ENCODE measurements around the gene PDIA4. TPM values are rescaled to one million over a fixed set of nuclear protein-coding genes. Genes with fewer than 3 reads are reported as not detected.

Gene PDIA4
- total RNA-seq, 1 donor from 2014 or later = 266 TPM

DNA sequence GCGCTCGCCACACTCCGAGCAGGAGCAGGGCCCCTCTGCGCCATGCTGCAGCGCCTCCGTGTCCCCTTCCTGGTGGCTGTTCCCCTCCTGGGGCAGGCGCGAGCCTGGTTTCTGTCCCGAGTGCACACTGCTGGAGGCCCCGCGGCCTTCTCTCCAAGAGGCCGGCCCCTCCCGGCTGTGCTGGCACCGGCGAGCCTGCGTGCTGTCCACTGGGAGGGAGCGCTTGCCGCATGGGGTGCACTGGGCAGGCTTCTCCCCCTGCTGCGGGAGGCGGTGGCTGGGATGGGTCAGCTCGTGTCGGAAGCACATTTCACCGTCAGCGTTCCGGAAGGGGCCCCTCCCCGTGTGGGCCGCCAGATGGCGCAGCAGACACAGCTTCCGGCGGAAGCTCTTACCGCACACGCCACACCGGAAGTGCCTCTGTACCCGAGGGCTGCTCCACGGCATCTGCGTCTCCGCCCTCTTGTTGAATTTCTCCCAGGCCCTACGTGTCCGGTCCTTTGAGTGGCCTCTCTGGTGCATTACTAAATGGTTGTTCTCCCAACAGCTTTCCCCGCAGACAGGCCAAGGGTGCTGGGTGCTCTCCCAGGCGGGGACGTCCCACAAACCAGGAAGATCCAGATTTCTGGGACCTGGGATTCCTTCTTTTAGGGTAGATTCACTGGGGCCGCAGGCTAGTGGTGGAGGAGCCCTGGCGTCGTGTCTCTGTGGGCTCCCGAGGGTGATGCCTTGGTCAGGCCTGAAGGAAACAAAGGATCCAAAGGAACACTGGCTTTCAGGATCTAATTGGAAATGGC is 43.5 kb upstream of the PDIA4 start:
- H3K36me3 ChIP-seq (ENCODE audit: insufficient read depth, low read length) = peaks cover 15% of the 10 kb centered on the region
- TF ChIP-seq EZH2 (IDR thresholded peaks at IDR 0.05; ENCODE audit: insufficient read depth, low read length) = no peak
- peak; percentile 5 for TF ChIP-seq CTCF (IDR thresholded peaks at IDR 0.05; ENCODE audit: insufficient read depth, low read depth, low read length)
- no peaks in the 10 kb centered on the region for H3K9me3 ChIP-seq (ENCODE audit: insufficient read depth, low read depth, low read length)
- no peak overlapping the region for H3K4me2 ChIP-seq (ENCODE audit: low read length)
- Mint-ChIP-seq H3K4me3 (ENCODE audit: unreplicated experiment) (no peak overlapping the region), H3K27ac (ENCODE audit: unreplicated experiment) (no peak overlapping the region), H3K4me1 (ENCODE audit: low read depth, unreplicated experiment) (no peaks in the 10 kb centered on the region), H3K27me3 (ENCODE audit: low read depth, unreplicated experiment) (no peaks in the 10 kb centered on the region), H3K36me3 (ENCODE audit: low read depth, unreplicated experiment) (peaks cover 6% of the 10 kb centered on the region), H3K9me3 (ENCODE audit: unreplicated experiment) (no peaks in the 10 kb centered on the region)
- FAIRE-seq (no peak), DNase-seq (ENCODE audit: low read depth) (no peak)
- no peaks in the 10 kb centered on the region for H3K79me2 ChIP-seq (ENCODE audit: insufficient read depth, low read length)
- H3K4me1 ChIP-seq (ENCODE audit: insufficient read depth, low read length) = no peaks in the 10 kb centered on the region
- H3K9ac ChIP-seq (ENCODE audit: low read length) = no peak overlapping the region
- H3K27ac ChIP-seq (ENCODE audit: low read depth, low read length) = no peak overlapping the region
- no peaks in the 10 kb centered on the region for H4K20me1 ChIP-seq (ENCODE audit: insufficient read depth, low read length)
- H3K4me3 ChIP-seq (ENCODE audit: insufficient read depth, low read depth, low read length) = no peak overlapping the region
- no peak overlapping the region for H2AFZ ChIP-seq (ENCODE audit: low read depth, low read length)
- no peaks in the 10 kb centered on the region for H3K27me3 ChIP-seq (ENCODE audit: insufficient read depth, low read length)

GRCh38 chr7:149071182-149071635 is 42.9 kb upstream of the PDIA4 start:
- Histone ChIP-seq H3K79me2 (ENCODE audit: insufficient read depth, low read length) (no peaks in the 10 kb centered on the region), H3K27me3 (ENCODE audit: insufficient read depth, low read length) (no peaks in the 10 kb centered on the region), H3K27ac (ENCODE audit: low read depth, low read length) (no peak overlapping the region), H3K36me3 (ENCODE audit: insufficient read depth, low read length) (peaks cover 15% of the 10 kb centered on the region), H3K4me3 (ENCODE audit: insufficient read depth, low read depth, low read length) (no peak overlapping the region), H4K20me1 (ENCODE audit: insufficient read depth, low read length) (no peaks in the 10 kb centered on the region), H3K4me1 (ENCODE audit: insufficient read depth, low read length) (no peaks in the 10 kb centered on the region), H3K9me3 (ENCODE audit: insufficient read depth, low read depth, low read length) (no peaks in the 10 kb centered on the region), H2AFZ (ENCODE audit: low read depth, low read length) (no peak overlapping the region), H3K4me2 (ENCODE audit: low read length) (no peak overlapping the region), H3K9ac (ENCODE audit: low read length) (no peak overlapping the region)
- H3K36me3 Mint-ChIP-seq (ENCODE audit: low read depth, unreplicated experiment) = peaks cover 4% of the 10 kb centered on the region
- no peaks in the 10 kb centered on the region for H3K4me1 Mint-ChIP-seq (ENCODE audit: low read depth, unreplicated experiment)
- DNase-seq (ENCODE audit: low read depth) (no peak), FAIRE-seq (no peak)
- no peaks in the 10 kb centered on the region for H3K9me3 Mint-ChIP-seq (ENCODE audit: unreplicated experiment)
- no peak for TF ChIP-seq EZH2 (IDR thresholded peaks at IDR 0.05; ENCODE audit: insufficient read depth, low read length)
- no peak for TF ChIP-seq CTCF (IDR thresholded peaks at IDR 0.05; ENCODE audit: insufficient read depth, low read depth, low read length)
- H3K4me3 Mint-ChIP-seq (ENCODE audit: unreplicated experiment) = no peak overlapping the region
- H3K27me3 Mint-ChIP-seq (ENCODE audit: low read depth, unreplicated experiment) = no peaks in the 10 kb centered on the region
- no peak overlapping the region for H3K27ac Mint-ChIP-seq (ENCODE audit: unreplicated experiment)
